Esophagus (tissue), 2 donors: ENCODE results near the gene PBLD. TPM values are rescaled to one million over a fixed set of nuclear protein-coding genes. Genes with fewer than 3 reads are reported as not detected.

ENCODE experiments used
- H3K27ac ChIP-seq, 2 donors: one replicate each; pipeline ENCODE4 v1.5.1; 2013; ENCODE audit warnings: low read depth in 2 of 2, mild to moderate bottlenecking in 2 of 2, inconsistent platforms in 1 of 2, low read length in 1 of 2, moderate library complexity in 1 of 2
- H3K27me3 ChIP-seq, 2 donors: one replicate each; pipeline ENCODE4 v1.6.1; 2013; ENCODE audit warnings: low read length in 2 of 2, control low read depth in 1 of 2, mild to moderate bottlenecking in 1 of 2; ENCODE audit not compliant: insufficient read depth in 2 of 2, control insufficient read depth in 1 of 2
- H3K36me3 ChIP-seq, 2 donors: one replicate each; pipeline ENCODE4 v1.6.1; 2013; ENCODE audit warnings: low read length in 1 of 2; ENCODE audit not compliant: control insufficient read depth in 2 of 2, insufficient read depth in 2 of 2
- H3K4me1 ChIP-seq, 2 donors: one replicate each; pipeline ENCODE4 v1.6.1; 2013; ENCODE audit warnings: low read length in 1 of 2; ENCODE audit not compliant: control insufficient read depth in 2 of 2, insufficient read depth in 2 of 2
- H3K4me3 ChIP-seq, 2 donors: one replicate each; pipeline ENCODE4 v1.5.1; 2013; ENCODE audit warnings: low read length in 2 of 2, mild to moderate bottlenecking in 2 of 2, low read depth in 1 of 2, moderate library complexity in 1 of 2
- H3K9me3 ChIP-seq, 2 donors: one replicate each; pipeline ENCODE4 v1.6.1; 2013; ENCODE audit warnings: mild to moderate bottlenecking in 2 of 2, low read depth in 1 of 2, low read length in 1 of 2, moderate library complexity in 1 of 2; ENCODE audit not compliant: control insufficient read depth in 2 of 2, insufficient read depth in 1 of 2
- WGBS, 2 donors: extraction: QIAGEN DNeasy Blood & Tissue Kit; methylation state at CpG; one replicate each; pipeline ENCODE4 v1.1.7; 2013; 5-methylcytosine and 5-hydroxymethylcytosine counted together
- polyA plus RNA-seq, 2 donors: library from polyadenylated mRNA; stranded (reverse); fragments of 200-250 nt; gene quantifications; one replicate each; pipeline ENCODE4 v1.2.3, GENCODE V29; 2013
- donor health status: healthy with polysubstance abuse.
- donor health status: Bipolar disorder and iron deficiency.

Gene PBLD
- polyA plus RNA-seq, 2 donors = 1.1 to 1.2 TPM

DNA sequence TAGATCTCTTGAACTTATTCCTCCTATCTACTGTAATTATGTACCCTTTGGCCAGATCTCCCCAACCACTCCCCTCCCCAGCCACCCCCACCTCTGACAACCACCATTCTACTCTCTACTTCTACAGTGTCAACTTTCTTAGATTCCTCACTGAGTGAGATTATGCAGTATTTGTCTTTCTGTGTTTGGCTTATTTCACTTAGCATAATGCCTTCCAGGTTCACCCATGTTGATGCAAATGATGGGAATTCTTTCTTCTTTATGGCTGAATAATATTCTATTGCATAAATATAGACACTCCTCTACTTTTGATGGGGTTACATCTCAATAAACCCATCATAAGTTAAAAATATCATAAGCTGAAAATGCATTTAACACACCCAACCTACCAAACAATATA, 22.2 kb downstream of the PBLD start:
- H3K36me3 ChIP-seq = no peaks in the 10 kb centered on the region
- H3K27me3 ChIP-seq = no peaks in the 10 kb centered on the region
- H3K27ac ChIP-seq = no peak overlapping the region
- no peaks in the 10 kb centered on the region for H3K4me1 ChIP-seq
- no peaks in the 10 kb centered on the region for H3K9me3 ChIP-seq
- no peak overlapping the region for H3K4me3 ChIP-seq

GRCh38 chr10:68305854-68306253, 26.9 kb downstream of the PBLD start:
- Histone ChIP-seq H3K4me1 (no peaks in the 10 kb centered on the region), H3K9me3 (no peaks in the 10 kb centered on the region), H3K4me3 (no peak overlapping the region), H3K27ac (no peak overlapping the region), H3K27me3 (no peaks in the 10 kb centered on the region), H3K36me3 (no peaks in the 10 kb centered on the region)
- WGBS, 2 donors = 11 to 40% methylated on average over 1 of the region's 1 CpG

DNA sequence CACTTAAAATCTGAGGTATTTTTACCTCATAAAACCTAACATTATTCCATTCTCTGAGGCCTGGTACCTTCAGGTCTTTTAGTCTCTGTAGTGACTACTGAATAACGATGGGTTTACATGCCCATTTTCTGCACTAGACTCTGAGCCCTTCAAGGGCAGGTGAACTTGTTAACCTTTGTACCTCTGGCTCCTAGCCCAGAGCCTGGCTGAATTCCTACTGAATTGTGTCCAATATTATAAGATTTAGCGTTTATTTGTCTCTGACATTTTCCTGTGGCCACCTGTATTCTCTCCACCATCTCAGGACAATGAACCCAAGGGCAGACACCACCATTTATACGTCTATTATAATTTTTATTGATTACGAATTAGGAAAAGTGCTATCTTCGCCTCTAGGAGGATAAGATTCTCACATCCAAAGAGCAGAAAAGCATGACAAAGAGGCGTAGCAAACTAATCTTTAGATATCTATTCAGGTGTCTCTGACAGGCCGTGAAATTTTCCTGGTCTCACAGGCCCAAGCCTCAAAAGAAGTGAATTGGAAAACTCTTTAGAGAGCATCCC, 28.8 kb downstream of the PBLD start:
- H3K36me3 ChIP-seq = no peaks in the 10 kb centered on the region
- no peaks in the 10 kb centered on the region for H3K4me1 ChIP-seq
- H3K27ac ChIP-seq = no peak overlapping the region
- 52 to 73% methylated on average over 7 of the region's 7 CpGs for whole genome bisulfite sequencing, 2 donors
- H3K27me3 ChIP-seq = no peaks in the 10 kb centered on the region
- H3K9me3 ChIP-seq = no peaks in the 10 kb centered on the region
- no peak overlapping the region for H3K4me3 ChIP-seq

DNA sequence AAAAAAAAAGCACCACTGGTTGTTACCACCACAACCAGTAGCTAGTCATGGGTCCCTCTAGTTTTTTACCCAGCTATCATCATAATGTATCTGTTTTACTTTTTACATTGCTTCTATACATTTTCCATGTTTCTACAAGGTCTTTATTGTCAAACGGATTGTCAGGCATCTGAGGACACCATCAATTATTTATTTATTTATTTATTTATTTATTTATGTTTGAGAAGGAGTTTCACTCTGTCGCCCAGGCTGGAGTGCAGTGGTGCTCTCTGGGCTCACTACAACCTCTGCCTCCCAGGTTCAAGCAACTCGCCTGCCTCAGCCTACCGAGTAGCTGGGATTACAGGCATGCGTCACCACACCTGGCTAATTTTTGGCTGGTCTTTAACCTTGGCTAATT, 29.9 kb downstream of the PBLD start:
- Histone ChIP-seq H3K36me3 (no peaks in the 10 kb centered on the region), H3K4me3 (no peak overlapping the region), H3K27ac (no peak overlapping the region), H3K9me3 (no peaks in the 10 kb centered on the region), H3K4me1 (no peaks in the 10 kb centered on the region), H3K27me3 (no peaks in the 10 kb centered on the region)
- 64 to 81% methylated on average over 5 of the region's 5 CpGs for WGBS, 2 donors

GRCh38 chr10:68302503-68302823, 30.3 kb downstream of the PBLD start:
- H3K4me3 ChIP-seq = no peak overlapping the region
- no peaks in the 10 kb centered on the region for H3K36me3 ChIP-seq
- no peaks in the 10 kb centered on the region for H3K27me3 ChIP-seq
- H3K27ac ChIP-seq = no peak overlapping the region
- WGBS, 2 donors = 59 to 69% methylated on average over 2 of the region's 2 CpGs
- H3K9me3 ChIP-seq = no peaks in the 10 kb centered on the region
- H3K4me1 ChIP-seq = no peaks in the 10 kb centered on the region

DNA sequence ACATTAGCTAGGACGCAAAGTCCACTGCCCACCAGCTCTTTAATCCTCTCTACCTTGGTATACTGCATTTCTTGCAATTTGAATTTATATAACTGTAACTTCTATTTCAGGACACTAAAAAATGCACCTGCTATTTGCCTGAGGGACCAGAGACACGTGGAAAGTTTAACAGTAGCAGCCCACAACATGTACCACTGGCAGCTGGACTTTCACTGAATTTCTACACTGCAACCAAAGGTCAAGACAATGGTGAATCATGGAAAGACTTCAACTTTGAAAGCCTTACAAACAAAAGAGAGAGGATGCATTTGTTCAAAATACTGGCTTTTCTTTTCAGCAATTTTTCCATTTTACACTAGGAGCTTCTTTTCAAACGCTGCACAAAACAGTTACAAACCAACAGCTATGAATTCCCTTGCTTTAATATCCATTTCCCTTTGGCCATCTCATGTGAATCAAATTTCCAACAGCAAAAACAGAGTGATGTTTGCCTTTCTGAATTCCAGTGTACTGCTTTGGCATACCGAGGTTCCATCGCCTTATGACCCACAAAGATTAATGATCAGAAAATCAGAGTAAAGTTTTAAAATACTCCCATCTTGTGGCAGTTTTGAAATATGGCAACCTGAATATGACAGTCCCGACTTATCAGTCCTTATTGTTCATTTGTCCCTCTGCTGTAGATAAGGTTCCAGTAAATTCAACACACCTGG, 30.8 kb downstream of the PBLD start:
- no peaks in the 10 kb centered on the region for H3K4me1 ChIP-seq
- no peak overlapping the region for H3K4me3 ChIP-seq
- no peaks in the 10 kb centered on the region for H3K36me3 ChIP-seq
- H3K27ac ChIP-seq = no peak overlapping the region
- WGBS, 2 donors = 41 to 45% methylated on average over 6 of the region's 6 CpGs
- no peaks in the 10 kb centered on the region for H3K9me3 ChIP-seq
- no peaks in the 10 kb centered on the region for H3K27me3 ChIP-seq

DNA sequence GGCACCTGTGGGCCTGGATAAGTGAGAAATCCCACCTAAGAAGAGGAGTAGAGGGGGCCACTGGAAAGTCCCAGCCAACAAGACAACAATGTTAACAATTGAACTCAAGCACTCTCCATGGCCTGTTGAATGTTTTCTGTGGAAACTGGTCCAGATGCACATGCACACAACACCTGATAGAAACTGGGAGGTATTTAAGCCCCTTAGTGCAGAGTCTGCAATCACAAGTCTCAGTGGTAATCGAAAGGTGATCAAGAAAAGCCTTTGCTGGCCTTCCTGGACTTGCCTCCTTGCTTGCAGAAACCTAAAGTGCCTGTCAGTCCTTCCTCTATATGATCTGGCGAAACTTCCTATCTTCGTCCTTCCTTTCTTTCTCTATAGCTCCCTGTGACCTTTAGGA, 31.4 kb downstream of the PBLD start:
- no peaks in the 10 kb centered on the region for H3K9me3 ChIP-seq
- 78 to 83% methylated on average over 3 of the region's 3 CpGs for WGBS, 2 donors
- H3K36me3 ChIP-seq = no peaks in the 10 kb centered on the region
- no peak overlapping the region for H3K27ac ChIP-seq
- H3K4me1 ChIP-seq = no peaks in the 10 kb centered on the region
- H3K4me3 ChIP-seq = no peak overlapping the region
- no peaks in the 10 kb centered on the region for H3K27me3 ChIP-seq

DNA sequence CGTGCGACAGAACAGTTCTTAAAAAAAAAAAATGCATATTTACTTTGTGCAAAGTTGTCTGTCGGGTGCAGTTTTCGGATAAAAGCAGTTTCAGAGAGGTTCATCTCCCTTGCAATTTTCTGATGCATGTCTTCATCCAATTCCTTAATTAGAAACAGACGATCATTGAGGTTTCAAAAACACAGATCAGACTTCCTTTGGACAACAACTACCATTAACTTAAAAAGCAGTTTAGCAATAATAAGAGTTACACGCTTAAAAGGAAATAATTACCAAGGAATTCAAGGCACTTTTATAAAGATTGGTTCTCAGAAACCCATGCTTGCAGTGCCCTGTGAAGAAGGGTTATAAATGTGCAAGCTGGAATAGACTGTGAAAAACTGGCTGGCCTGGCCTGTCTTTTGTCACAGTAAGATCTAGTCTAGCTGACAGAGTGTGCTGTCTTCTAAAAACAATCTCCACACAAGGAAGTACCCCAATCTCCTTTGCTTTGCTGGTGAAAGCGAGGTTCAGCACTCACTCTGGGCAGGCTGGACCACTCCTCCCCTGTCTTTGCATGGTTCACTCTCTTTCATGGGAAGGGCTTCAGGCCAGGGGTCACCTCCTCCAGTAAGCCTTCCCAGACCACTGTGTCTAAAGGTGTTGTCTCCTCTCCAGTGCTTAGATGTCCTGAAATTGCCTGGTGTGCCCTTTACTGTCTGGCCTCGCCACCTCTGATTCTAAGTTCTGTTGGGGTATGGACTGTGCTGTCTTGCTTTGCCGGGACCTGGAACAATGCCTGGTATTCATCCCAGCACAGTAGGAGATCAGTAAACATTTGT, 35.7 kb downstream of the PBLD start:
- no peaks in the 10 kb centered on the region for H3K9me3 ChIP-seq
- no peak overlapping the region for H3K4me3 ChIP-seq
- H3K27me3 ChIP-seq = no peaks in the 10 kb centered on the region
- H3K4me1 ChIP-seq = no peaks in the 10 kb centered on the region
- no peak overlapping the region for H3K27ac ChIP-seq
- H3K36me3 ChIP-seq = no peaks in the 10 kb centered on the region
- 74 to 75% methylated on average over 9 of the region's 9 CpGs for WGBS, 2 donors

DNA sequence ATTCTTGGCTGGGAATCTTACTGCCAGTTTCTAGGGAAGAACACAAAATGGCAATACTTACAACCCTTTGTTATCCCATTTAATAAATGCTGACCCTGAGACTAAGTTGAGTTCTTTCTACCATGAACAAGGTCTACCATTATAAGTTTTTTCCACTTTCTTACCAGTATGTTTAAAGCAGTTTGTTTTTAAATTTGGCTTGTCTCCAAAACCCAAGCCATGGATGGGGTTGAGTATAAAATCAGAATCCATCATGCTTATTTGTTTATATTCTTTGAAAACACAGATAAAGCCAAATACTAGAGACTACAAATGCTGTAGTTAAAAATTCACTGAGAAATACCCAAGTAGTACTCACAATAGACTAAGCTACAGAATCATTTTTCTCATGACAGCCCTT, 42.0 kb downstream of the PBLD start:
- Histone ChIP-seq H3K9me3 (no peaks in the 10 kb centered on the region), H3K27ac (no peak overlapping the region), H3K4me3 (no peak overlapping the region), H3K4me1 (no peaks in the 10 kb centered on the region), H3K36me3 (no peaks in the 10 kb centered on the region), H3K27me3 (no peaks in the 10 kb centered on the region)

GRCh38 chr10:68288717-68289116, 44.0 kb downstream of the PBLD start:
- Histone ChIP-seq H3K4me1 (no peaks in the 10 kb centered on the region), H3K27me3 (no peaks in the 10 kb centered on the region), H3K4me3 (no peak overlapping the region), H3K9me3 (no peaks in the 10 kb centered on the region), H3K27ac (no peak overlapping the region), H3K36me3 (no peaks in the 10 kb centered on the region)
- 96 to 98% methylated on average over 4 of the region's 4 CpGs for WGBS, 2 donors
